AG04450 (cell line): ENCODE data around the gene ABCC11. TPM values are rescaled to one million over a fixed set of nuclear protein-coding genes. Genes with fewer than 3 reads are reported as not detected.

Experiments used
- CTCF ChIA-PET: fragments of 300-600, 350-600 bp; formaldehyde crosslinking; extraction: SDS; loops from one replicate; lab custom pipeline; 2022; ENCODE audit warnings: antibody characterized with exemption, inconsistent platforms; lab: Charles Lee
- POLR2A ChIA-PET: fragments of 350-600 bp; formaldehyde crosslinking; extraction: SDS; loops from one replicate; lab custom pipeline; 2021; ENCODE audit warnings: antibody characterized with exemption, inconsistent platforms; lab: Yijun Ruan, JAX
- DNase-seq: peaks from one replicate; pipeline ENCODE4 v3.0.0-alpha.2; 2011; ENCODE audit warnings: low read depth, low spot score
- H3K27ac ChIP-seq: one replicate; pipeline ENCODE4 v1.5.1; 2012; ENCODE audit warnings: low read depth, low read length, control low read depth
- H3K27me3 ChIP-seq: one replicate; pipeline ENCODE4 v1.6.0; 2012; ENCODE audit warnings: low read length; ENCODE audit not compliant: control insufficient read depth, insufficient read depth
- H3K4me3 ChIP-seq: 2 replicates; pipeline ENCODE4 v1.5.1; 2011; ENCODE audit warnings: mild to moderate bottlenecking, low read depth, low read length, control low read depth
- H3K9me3 ChIP-seq: 2 replicates; pipeline ENCODE4 v1.5.1; 2012; ENCODE audit warnings: low read length; ENCODE audit not compliant: control insufficient read depth, insufficient read depth
- CTCF ChIP-seq: IDR thresholded peaks from 2 replicates; pipeline ENCODE4 v1.5.1; 2011; ENCODE audit warnings: low read depth, low read length, control low read depth, inconsistent platforms
- polyA plus RNA-seq: library from polyadenylated mRNA; depleted of rRNA; stranded (reverse); fragments of >200 nt; gene quantifications from 2 replicates; pipeline ENCODE4 v1.2.3, GENCODE V29; 2011

The ABCC11 gene
- polyA plus RNA-seq, 1 experiment: 0.06 TPM

- no peak overlapping the region for H3K4me3 ChIP-seq
- POLR2A ChIA-PET: no interaction called here
- peak; percentile 68 for DNase-seq
These were observed 90.5 kb downstream of the ABCC11 start for GRCh38 chr16:48156790-48157209.

GRCh38 chr16:48155926-48156789 is 91.2 kb downstream of the ABCC11 start, which contains the start of gene ABCC12:
ABCC12 (minus strand) TSS chr16:48155993; CDS start chr16:48146424, 9,569 bp downstream.
- Histone ChIP-seq H3K27ac (no peak within 1 kb of the TSS), H3K9me3 (no peaks in the 10 kb centered on the region), H3K4me3 (no peak within 1 kb of the TSS), H3K27me3 (no peaks in the 10 kb centered on the region)
- TF ChIP-seq CTCF: no peak
- no peak for DNase-seq
- POLR2A ChIA-PET: no interaction called here
- CTCF ChIA-PET: interaction anchor here (0.8 to 5.7 kb wide), 17 partner anchors 8 to 1208 kb away, joined by 3 to 74 read pairs (median 4); partner anchors contain the start of gene NETO2

More at GRCh38 chr16:48156790-48157209, 90.5 kb downstream of the ABCC11 start:
- CTCF ChIA-PET: interaction anchor here (0.6 to 5.7 kb wide), 26 partner anchors 8 to 1484 kb away, joined by 3 to 74 read pairs (median 4); partner anchors contain the start of gene NETO2
- no peaks in the 10 kb centered on the region for H3K27me3 ChIP-seq
- no peak overlapping the region for H3K27ac ChIP-seq
- H3K9me3 ChIP-seq: no peaks in the 10 kb centered on the region
- peak; percentile 94 for TF ChIP-seq CTCF

- no peaks in the 10 kb centered on the region for H3K9me3 ChIP-seq
- CTCF ChIA-PET: no interaction called here
- H3K4me3 ChIP-seq: no peak overlapping the region
- TF ChIP-seq CTCF: no peak
- no peak for DNase-seq
- no peak overlapping the region for H3K27ac ChIP-seq
- POLR2A ChIA-PET: no interaction called here
- no peaks in the 10 kb centered on the region for H3K27me3 ChIP-seq
These were observed 93.6 kb downstream of the ABCC11 start for GRCh38 chr16:48153774-48154173.

- ChIA-PET CTCF (no interaction called here), POLR2A (no interaction called here)
- no peak overlapping the region for H3K4me3 ChIP-seq
- H3K27me3 ChIP-seq: no peaks in the 10 kb centered on the region
- no peak for DNase-seq
- H3K9me3 ChIP-seq: no peaks in the 10 kb centered on the region
- no peak overlapping the region for H3K27ac ChIP-seq
- no peak for TF ChIP-seq CTCF
These were observed 95.1 kb downstream of the ABCC11 start for GRCh38 chr16:48152226-48152625.

GRCh38 chr16:48150707-48151106 is 96.6 kb downstream of the ABCC11 start:
- TF ChIP-seq CTCF: no peak
- ChIA-PET CTCF (interaction anchor here (0.7 to 1.7 kb wide), 2 partner anchors 96 to 1007 kb away, joined by 3 to 6 read pairs; partner anchors contain the start of gene NETO2), POLR2A (no interaction called here)
- DNase-seq: no peak
- Histone ChIP-seq H3K27me3 (no peaks in the 10 kb centered on the region), H3K4me3 (no peak overlapping the region), H3K9me3 (no peaks in the 10 kb centered on the region), H3K27ac (no peak overlapping the region)
